Epithelial cell of prostate (primary cell): ENCODE data around the gene ACYP2.
"Not testable (repeated sequence)": the region's sequence is repeated elsewhere in the genome, so short reads cannot be mapped to it uniquely, and the experiment has no call there.

Source experiments
- DNase-seq: peaks from one replicate; pipeline ENCODE4 v3.0.0-alpha.2; 2011; ENCODE audit warnings: low read depth, low spot score
- H3K27ac ChIP-seq: fragments of 450-650 bp; 2 replicates; pipeline ENCODE4 v1.5.1; 2017; ENCODE audit warnings: mild to moderate bottlenecking

Gene ACYP2

DNA sequence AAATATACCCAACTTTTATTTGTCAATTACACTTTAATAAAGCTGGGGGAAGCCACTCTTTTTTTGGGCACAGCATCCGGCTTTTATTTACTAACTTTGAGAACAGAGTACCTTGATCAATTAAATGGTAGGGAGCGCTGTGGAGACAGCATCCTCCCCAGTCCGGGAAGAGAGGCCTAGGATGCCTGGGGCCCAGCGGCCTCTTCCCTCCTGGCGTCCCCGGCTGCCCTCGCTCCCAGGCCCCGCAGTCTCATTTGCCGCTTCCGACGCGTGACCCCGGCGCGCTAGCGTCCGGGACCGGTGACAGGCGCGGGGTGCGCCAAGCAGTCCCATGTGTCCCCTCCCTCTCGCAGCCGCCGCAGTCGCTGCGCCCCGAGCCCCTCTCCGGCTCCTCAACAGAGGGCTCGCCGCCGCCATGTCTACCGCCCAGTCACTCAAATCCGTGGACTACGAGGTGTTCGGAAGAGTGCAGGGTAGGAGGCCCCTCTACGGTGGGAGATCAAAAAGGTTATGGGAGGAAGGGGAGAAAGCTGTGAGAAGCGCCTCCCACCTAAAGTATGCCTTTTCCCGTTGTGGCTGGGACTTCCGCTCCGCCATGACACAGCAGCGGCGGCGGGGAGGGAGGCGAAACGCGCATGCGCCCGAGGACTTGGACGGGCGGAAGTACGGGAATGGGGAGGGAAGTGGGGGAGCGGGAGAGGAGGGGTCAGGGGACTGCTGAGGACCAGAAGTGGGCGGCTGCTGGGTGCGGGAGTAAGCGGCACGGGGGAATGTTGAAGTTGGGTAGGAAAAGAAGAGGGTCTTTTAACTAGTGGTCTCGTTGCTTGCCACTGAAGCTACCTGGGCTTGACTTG, at the start of gene ACYP2:
Gene ACYP2, plus strand, starts transcription at position 332 of the 854 bp plus-strand sequence.
- H3K27ac ChIP-seq: peak within 1 kb of the TSS; percentile 96
- DNase-seq: peak; percentile 66

DNA sequence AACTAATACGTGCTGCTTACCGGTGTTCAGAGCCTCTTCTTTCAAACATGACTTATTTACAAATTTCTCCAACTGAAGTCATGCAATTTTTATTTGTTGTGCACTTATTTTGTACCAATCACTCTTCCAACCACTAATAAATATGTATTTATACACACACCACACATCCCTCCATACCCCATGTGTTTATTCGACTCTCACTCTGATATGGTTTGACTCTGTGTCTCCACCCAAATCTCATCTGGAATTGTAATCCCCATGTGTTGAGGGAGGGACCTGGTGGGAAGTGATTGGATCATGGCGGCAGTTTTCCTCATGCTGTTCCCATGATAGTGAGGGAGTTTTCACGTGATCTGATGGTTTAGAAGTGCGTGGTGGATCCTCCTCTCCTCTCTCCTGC, 49.5 kb upstream of the ACYP2 start:
- DNase-seq: no peak
- peak overlapping the region; percentile 79 for H3K27ac ChIP-seq

DNA sequence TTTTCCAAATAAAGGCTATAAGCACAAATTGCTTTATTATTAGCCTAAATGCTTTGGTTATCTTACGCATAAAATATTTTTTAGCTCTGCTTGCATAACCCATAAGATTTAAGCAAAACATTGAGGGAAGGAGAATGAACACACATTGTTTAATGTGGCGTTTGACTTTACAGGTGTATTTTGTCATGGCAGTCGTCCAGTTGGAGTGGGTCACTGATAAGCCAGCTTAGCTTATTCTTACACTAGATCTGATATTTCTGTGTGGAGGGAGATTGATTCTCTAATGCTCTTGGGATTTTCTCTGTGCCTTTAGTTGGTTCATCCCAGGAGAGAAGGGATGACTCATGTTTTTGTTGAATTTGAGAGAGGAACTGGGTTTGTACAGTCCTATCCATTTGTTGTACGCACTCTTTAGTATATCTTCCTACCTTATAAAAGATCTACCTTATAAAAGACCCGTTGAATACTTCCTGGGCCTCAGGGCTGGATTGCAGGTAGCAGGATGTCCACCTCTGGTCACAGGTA, 47.5 kb upstream of the ACYP2 start:
- no peak for DNase-seq
- H3K27ac ChIP-seq: no peak overlapping the region

DNA sequence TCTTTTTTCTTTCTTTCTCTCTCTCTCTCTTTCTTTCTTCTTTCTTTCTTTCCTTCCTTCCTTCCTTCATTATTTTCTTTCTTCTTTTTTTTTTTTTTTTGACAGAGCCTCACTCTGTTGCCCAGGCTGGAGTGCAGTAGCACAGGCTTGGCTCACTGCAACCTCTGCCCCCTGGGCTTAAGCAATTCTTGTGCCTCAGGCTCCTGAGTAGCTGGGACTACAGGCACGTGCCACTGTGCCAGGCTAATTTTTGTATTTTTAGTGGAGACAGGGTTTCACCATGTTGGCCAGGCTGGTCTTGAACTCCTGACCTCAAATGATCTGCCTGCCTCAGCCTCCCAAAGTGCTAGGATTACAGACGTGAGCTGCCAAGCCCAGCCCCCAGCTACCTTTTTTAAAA, 42.9 kb upstream of the ACYP2 start:
- not testable (repeated sequence) for DNase-seq, H3K27ac ChIP-seq

DNA sequence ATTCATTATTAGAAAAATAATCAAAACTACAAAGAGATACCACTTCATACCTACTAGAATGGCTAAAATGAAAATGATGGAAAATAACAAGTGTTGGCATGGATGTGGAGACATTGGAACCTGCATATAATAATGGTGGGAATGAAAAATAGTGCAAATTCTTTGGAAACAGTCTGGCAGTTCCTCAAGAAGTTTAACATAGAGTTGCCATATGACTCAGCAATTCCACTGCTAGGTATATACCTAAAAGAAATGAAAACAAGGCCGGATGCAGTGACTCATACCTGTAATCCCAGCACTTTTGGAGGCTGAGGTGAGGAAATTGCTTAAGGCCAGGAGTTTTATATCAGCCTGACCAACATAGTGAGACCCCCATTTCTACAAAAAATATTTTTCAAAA, 41.6 kb upstream of the ACYP2 start:
- H3K27ac ChIP-seq: peak overlapping the region; percentile 60
- DNase-seq: peak; percentile 59

DNA sequence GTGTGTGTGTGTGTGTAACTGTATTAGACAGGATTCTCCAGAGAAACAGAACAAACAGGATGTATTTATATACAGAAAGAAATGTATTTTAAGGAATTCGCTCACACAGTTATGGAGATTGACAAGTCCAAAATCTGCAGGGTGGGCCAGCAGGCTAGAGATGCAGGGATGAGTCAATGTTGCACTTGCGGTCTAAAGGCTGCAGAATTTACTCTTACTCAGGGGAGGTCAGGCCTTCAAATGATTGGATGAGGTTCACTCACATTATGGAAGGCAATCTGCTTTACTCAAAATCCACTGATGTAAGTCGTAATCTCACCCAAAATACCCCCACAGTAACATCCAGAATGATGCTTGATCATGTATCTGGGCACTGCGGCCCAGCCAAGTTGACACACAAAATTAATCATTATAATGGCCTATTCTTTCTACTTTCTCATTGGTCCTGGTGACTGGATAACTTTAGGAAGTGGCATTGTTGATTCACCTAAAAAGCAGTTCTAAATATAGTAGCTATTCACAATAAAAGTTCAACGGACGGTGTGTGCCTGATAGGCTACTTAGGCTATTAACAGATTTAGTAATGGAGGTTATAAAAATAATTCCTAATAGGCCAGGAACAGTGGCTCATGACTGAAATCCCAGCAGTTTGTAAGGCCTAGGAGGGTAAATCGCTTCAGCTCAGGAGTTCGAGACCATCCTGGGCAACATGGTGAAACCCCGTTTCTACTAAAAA, 40.6 kb upstream of the ACYP2 start:
- no peak for DNase-seq

DNA sequence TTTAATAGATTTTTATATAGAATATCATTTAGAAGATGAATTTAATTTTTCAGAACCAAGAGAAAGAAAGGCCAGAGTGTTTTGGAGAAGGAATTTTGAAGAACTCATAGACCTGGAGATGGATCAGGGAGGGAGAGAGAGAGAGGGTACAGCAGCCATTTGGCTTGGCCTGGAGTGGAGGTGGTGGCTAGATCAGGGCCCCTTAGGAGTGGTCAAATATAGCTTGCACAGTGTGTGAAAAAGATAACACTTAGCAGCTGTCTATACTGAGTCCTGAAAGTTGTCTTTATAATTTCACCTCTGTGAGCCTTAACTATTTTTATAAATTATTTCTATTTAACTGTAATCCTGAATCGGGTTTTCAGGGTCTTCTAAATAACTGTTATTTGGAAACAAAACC, 38.8 kb upstream of the ACYP2 start:
- no peak overlapping the region for H3K27ac ChIP-seq
- DNase-seq: no peak

More for the DNA sequence above, 40.6 kb upstream of the ACYP2 start:
- peak overlapping the region; percentile 60 for H3K27ac ChIP-seq

DNA sequence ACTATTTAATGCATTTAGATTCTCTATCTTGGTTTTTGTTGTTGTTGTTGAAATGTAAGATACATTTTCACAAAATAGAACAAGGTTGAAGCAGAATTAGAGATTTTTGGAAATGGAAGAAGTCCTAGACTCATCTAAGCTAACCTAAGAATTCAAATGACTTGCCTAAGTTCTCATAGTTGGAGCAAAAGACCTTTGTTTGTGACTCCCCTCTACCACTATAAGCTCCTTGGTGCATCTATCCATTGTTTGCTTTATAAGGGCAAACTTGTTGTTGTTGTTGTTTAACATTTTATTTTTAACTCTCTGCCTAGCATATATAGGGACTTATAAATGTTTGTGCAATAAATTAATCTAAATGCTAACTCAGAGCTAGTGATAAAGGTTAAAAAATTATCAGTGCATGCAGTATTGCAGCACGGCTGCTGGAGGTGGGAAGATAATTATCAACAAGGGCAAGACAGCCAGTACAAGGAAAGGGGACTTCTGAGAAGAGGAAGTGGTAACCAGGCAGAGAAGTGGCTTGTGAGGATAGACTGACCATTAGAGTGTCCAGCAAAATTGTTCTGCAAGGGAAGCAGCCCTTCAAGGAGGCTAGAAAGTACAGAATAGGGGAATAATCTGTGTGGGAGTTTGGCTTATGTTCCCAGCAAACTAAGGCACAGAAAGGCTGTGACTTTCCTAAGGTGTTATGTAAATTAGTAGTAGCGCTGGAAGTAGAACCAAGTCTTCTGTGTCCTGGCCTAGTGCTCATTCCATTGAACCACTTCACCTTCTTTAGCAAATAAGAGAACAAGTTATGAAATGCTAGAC, 38.1 kb upstream of the ACYP2 start:
- H3K27ac ChIP-seq: no peak overlapping the region
- no peak for DNase-seq

DNA sequence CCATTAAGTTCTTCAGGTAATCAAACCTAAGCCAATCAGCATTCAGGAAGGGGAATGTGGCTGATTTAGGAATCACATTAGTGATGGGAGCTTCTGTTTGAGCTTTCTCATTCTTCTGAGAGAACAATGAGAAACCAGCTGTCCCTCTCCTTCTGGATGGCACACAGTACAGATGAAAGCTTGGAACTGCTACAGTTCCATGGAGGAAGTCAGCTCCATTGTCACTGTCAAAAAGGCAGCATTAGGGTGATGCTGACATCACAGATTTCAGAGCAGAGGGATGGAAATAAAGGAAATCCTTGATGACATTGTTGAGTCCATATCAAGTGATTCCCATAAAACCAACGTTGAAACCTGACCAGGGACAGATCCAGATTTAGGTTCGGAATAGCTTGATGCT, 36.1 kb upstream of the ACYP2 start:
- DNase-seq: no peak
- H3K27ac ChIP-seq: no peak overlapping the region

DNA sequence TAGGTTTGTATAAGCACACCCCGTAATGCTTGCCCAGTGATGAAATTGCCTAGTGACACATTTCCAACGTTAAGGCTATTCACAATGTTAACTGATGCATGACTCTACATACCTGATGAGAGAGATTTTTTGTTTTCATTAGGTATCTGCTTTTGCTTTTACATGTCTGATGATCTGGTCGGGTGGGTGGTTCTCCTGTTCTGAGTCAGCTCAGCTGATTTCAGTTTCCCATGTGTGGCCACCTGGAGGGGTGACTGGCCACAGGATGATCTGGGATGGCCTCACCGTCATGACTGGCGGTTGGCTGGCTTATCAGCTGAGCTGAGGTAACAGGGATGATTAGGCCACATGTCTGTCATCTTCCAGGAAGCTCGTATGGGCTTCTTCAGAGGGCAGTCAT, 33.8 kb upstream of the ACYP2 start:
- DNase-seq: peak; percentile 97
- H3K27ac ChIP-seq: peak overlapping the region; percentile 77

DNA sequence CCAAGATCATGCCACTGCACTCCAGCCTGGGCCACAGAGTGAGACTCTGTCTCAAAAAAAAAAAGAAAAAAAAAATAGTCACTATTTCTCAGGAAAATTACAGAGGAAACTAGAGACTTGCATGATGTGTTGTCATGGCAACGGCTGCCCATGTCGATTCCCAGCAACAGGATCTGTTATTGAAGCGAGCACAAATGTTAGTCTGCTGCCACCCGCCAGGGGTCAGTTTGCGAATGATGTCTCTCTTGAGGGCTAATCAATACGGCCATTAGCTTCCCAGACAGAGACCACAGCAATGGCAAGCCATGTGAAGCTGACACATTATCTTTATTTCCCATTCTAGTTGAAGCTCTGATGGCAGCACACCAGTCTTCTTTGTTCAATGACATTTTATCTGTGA, 32.4 kb upstream of the ACYP2 start:
- H3K27ac ChIP-seq: no peak overlapping the region
- no peak for DNase-seq

DNA sequence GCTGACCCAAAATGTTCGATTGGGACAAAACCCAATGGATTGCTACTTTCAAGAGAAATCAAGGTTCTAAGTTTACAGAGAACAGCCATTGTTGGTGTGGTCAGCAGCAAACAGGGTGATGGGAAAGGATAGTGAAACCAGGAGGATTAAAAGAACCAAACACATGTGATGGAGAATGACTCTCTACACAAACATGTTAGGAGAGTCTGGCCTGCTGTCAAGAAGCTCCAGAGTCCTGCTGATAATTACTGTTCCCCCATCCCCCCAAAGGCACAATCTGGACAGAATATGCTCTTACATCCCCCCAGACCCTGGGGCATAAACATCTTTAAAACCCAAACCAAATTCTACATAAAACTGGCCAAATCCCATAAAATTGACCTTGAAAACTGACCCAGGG, 32.0 kb upstream of the ACYP2 start:
- DNase-seq: no peak
- H3K27ac ChIP-seq: no peak overlapping the region

DNA sequence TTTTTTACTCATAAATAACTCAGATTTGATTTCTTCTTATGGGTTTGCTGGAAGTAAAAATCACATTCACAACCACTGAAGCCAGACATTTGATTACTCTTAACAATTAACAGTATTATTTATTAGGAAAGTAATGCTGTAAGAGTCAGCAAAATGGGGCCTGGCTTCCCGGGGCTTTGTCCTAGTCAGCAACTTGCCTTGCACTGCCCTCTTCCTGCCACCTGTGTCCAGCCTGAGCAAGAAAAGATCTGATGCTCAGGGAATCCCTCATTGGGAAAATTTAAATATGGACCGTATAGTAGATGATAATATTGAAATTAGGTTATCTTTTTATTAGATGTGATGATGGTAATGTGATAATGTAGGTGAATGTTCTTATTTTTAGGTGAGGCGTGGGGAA, 30.8 kb upstream of the ACYP2 start:
- no peak overlapping the region for H3K27ac ChIP-seq
- no peak for DNase-seq

DNA sequence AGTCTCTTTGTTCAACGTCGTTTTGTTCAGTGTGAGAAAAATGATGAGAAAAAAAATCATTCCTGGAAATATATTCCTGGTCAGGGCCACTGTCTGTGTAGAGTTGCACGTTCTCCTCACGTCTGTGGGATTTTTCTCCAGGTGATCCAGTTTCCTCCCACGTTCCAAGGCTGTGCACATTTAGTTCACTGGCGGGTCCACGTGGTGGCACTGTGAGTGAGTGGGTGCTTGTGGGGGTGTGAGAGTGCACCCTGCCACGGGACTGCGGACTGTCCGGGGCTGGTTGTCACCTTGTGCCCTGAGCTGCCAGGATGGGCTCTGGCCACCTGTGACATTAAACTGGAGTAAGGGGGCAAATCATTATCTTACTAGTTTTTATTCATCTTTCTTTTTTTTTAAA, 30.3 kb upstream of the ACYP2 start:
- no peak overlapping the region for H3K27ac ChIP-seq
- DNase-seq: no peak

DNA sequence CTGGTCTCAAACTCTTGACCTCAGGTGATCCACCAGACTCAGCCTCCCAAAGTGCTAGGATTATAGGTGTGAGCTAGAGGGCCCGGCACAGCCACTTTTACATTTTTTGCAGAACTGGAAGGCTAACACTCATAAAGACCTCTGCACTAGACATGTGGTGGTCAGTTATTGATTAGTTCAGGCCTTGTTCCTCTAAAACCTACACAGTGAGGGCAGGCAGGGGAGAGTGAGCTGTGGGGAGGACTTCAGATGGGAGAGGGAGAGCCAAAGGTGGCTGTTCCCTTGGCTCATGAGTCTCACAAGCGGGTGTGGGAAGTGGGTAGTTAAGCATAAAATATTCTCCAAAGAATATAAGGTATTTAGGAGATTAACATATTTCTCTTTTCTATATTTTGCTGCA, 29.3 kb upstream of the ACYP2 start:
- no peak overlapping the region for H3K27ac ChIP-seq
- DNase-seq: no peak

DNA sequence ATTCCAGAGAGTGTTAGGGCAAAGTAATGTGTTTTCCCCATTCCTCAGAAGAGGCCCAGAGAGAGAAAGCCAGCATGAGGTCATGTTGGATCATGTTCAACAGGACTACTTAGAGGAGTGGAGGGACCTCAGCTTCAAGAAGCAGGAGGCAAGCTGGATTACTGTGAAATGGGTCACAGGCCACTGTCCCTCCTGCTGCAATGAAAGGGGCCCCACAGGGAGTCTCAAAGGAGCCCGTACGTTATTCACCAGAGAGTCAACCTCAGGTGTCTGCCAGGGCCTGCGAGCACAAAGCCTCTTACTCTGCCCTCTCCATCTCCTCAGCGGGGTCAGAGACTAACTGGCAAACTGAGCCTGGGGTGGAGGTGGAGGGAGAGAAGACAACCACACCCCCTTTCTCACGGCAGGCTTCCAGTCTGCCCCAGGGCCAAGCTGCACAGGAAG, 27.2 kb upstream of the ACYP2 start:
- H3K27ac ChIP-seq: no peak overlapping the region
- no peak for DNase-seq

DNA sequence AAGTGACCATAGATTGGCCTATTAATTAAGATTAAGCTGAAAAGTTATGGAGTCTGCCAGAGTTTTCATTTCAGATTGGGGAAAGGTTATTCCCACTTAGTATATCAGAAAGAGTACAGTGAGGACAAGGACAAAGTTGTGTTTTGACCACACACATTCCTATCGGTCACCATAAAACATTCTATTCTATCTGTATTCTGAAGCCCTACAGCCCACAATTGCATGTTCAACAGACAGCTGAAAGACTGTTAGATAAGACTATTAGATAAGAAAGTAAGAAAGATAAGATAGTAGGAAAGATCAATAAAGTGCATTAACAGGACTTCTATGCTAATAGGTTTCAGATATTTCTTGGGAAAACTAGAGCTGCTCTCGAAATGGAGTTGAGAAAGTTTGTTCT, 26.7 kb upstream of the ACYP2 start:
- DNase-seq: no peak

DNA sequence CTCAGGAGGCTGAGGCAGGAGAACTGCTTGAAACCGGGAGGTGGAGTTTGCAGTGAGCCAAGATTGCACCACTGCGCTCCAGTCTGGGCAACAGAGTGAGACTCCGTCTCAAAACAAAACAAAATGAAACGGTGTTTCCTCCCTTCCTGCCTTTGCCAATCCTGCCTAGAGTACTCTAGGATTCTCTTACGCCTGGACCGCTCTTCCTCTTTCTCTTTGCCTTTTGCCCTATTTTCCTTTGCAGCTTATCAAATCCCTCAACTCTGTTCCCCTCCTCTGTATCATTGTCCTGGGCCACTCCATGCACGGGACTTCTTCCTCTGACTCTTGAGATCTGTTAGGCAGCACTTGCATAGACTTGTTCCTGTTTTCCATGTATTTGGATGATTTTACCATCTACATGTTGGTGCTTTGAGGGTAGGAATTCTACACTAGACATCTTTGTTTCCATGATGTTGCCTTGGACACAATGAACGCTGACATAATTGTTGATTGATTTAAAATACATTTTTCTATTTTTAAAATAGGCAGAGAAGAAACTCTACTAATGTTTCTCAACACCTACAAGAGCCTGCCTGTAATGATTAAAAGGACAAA, 24.8 kb upstream of the ACYP2 start:
- no peak for DNase-seq
- H3K27ac ChIP-seq: no peak overlapping the region

More for the DNA sequence above, 26.7 kb upstream of the ACYP2 start:
- H3K27ac ChIP-seq: no peak overlapping the region

DNA sequence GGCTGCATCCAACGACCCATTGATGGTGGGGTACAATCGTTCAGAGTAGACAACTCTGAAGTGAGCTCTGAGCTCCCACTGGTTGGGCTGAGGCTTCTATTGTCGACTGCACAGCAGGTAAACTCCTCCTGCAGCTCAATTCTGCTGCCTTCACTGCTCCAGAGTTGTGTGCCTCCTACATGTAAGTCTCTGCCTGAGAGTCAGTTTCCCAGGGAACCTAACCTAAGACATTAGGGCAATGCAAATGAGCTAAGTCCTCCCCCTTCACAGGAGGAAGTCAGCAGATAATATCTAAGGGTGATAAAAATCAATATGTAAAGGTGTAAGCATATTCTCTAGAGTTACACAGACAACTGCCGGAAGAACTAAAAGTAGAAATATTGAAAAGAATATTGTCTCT, 22.5 kb upstream of the ACYP2 start:
- no peak overlapping the region for H3K27ac ChIP-seq
- no peak for DNase-seq

DNA sequence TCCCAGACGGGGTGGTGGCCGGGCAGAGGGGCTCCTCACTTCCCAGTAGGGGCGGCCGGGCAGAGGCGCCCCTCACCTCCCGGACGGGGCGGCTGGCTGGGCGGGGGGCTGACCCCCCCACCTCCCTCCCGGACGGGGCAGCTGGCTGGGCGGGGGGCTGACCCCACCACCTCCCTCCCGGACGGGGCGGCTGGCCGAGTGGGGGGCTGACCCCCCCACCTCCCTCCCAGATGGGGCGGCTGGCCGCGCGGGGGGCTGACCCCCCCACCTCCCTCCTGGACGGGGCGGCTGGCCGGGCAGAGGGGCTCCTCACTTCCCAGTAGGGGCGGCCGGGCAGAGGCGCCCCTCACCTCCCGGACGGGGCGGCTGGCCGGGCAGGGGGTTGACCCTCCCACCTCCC, 20.0 kb upstream of the ACYP2 start:
- not testable (repeated sequence) for H3K27ac ChIP-seq, DNase-seq
